Neural cell (in vitro differentiated cells): ENCODE results near the gene DSCAML1. TPM values are rescaled to one million over a fixed set of nuclear protein-coding genes. Genes with fewer than 3 reads are reported as not detected.
A peak's percentile ranks its signal among the peaks of the same experiment; 100 is the strongest.

ENCODE experiments used
- H2AFZ ChIP-seq: fragments of 200-600, 300-800 bp; sonication (generic), shearing (Covaris generic); 2 replicates; pipeline ENCODE4 v1.6.0; 2014; ENCODE audit warnings: low read depth, mild to moderate bottlenecking, antibody characterized with exemption, low read length, moderate library complexity
- H3F3A ChIP-seq: fragments of 200-600 bp; shearing (Covaris generic); 2 replicates; pipeline ENCODE4 v1.6.1; 2016; ENCODE audit warnings: mild to moderate bottlenecking, moderate library complexity, mixed read lengths, antibody characterized with exemption, low read length; ENCODE audit not compliant: insufficient read depth, poor library complexity, severe bottlenecking
- H3K27ac ChIP-seq: fragments of 200-600, 300-800 bp; sonication (generic), shearing (Covaris generic); 2 replicates; pipeline ENCODE4 v1.5.1; 2014; ENCODE audit warnings: mild to moderate bottlenecking, low read length, moderate library complexity
- H3K27me3 ChIP-seq: fragments of 300-800, 200-600 bp; sonication (generic), shearing (Covaris generic); 2 replicates; pipeline ENCODE4 v1.6.0; 2014; ENCODE audit warnings: mild to moderate bottlenecking, low read depth, low read length, moderate library complexity; ENCODE audit not compliant: insufficient read depth
- H3K36me3 ChIP-seq: fragments of 300-800, 200-600 bp; sonication (generic), shearing (Covaris generic); 2 replicates; pipeline ENCODE4 v1.5.1; 2014; ENCODE audit warnings: mild to moderate bottlenecking, antibody characterized with exemption, low read length, moderate library complexity; ENCODE audit not compliant: insufficient read depth
- H3K4me2 ChIP-seq: fragments of 300-800, 200-600 bp; sonication (generic), shearing (Covaris generic); 2 replicates; pipeline ENCODE4 v1.6.0; 2014; ENCODE audit warnings: mild to moderate bottlenecking, low read length
- H3K4me3 ChIP-seq: fragments of 300-800, 200-600 bp; sonication (generic), shearing (Covaris generic); 2 replicates; pipeline ENCODE4 v1.5.1; 2014; ENCODE audit warnings: mild to moderate bottlenecking, low read length, moderate library complexity
- H3K79me2 ChIP-seq: fragments of 200-600 bp; shearing (Covaris generic); replicated peaks from 2 replicates; pipeline ENCODE4 v1.6.0; 2014; ENCODE audit warnings: mild to moderate bottlenecking, low read length, moderate library complexity; ENCODE audit not compliant: insufficient read depth
- H3K9ac ChIP-seq: fragments of 300-800, 200-600 bp; sonication (generic), shearing (Covaris generic); 2 replicates; pipeline ENCODE4 v1.6.1; 2016; ENCODE audit warnings: mild to moderate bottlenecking, low read length, mixed read lengths
- H3K9me2 ChIP-seq: fragments of 200-600 bp; shearing (Covaris generic); 2 replicates; pipeline ENCODE4 v1.6.1; 2016; ENCODE audit warnings: mild to moderate bottlenecking, low read length, mixed read lengths; ENCODE audit not compliant: insufficient read depth
- H3K9me3 ChIP-seq: fragments of 200-600, 300-800 bp; sonication (generic), shearing (Covaris generic); 2 replicates; pipeline ENCODE4 v1.6.1; 2016; ENCODE audit warnings: mild to moderate bottlenecking, mixed run types, low read length, moderate library complexity, mixed read lengths
- H4K20me1 ChIP-seq: fragments of 200-600 bp; shearing (Covaris generic); 2 replicates; pipeline ENCODE4 v1.6.1; 2016; ENCODE audit warnings: mild to moderate bottlenecking, mixed run types; ENCODE audit not compliant: insufficient read depth
- CTCF ChIP-seq: fragments of 450-650 bp; IDR thresholded peaks from 2 replicates; pipeline ENCODE4 v1.5.1; 2014; ENCODE audit warnings: antibody characterized with exemption, mild to moderate bottlenecking, moderate library complexity; ENCODE audit not compliant: poor library complexity, severe bottlenecking
- EP300 ChIP-seq: fragments of 450-650 bp; conservative IDR thresholded peaks from 2 replicates; pipeline ENCODE4 v1.6.1; 2014; ENCODE audit warnings: antibody characterized with exemption, mild to moderate bottlenecking, moderate library complexity; ENCODE audit not compliant: poor library complexity, severe bottlenecking
- EZH2 ChIP-seq: fragments of 200-600, 300-800 bp; shearing (Covaris generic), sonication (generic); IDR thresholded peaks from 2 replicates; pipeline ENCODE4 v1.6.1; 2014; ENCODE audit warnings: antibody characterized with exemption, low read length, borderline replicate concordance, mild to moderate bottlenecking; ENCODE audit not compliant: insufficient read depth, poor library complexity, severe bottlenecking
- MXI1 ChIP-seq: fragments of 450-650 bp; conservative IDR thresholded peaks from 2 replicates; pipeline ENCODE4 v1.6.1; 2014; ENCODE audit warnings: antibody characterized with exemption, mild to moderate bottlenecking; ENCODE audit not compliant: poor library complexity, severe bottlenecking
- POLR2AphosphoS5 ChIP-seq: IDR thresholded peaks from 2 replicates; pipeline ENCODE4 v1.6.1; 2012
- RAD21 ChIP-seq: fragments of 450-650 bp; conservative IDR thresholded peaks from 2 replicates; pipeline ENCODE4 v1.6.1; 2014; ENCODE audit warnings: antibody characterized with exemption, mild to moderate bottlenecking, moderate library complexity
- REST ChIP-seq: IDR thresholded peaks from 2 replicates; pipeline ENCODE4 v1.6.1; 2012; ENCODE audit warnings: borderline replicate concordance
- SMC3 ChIP-seq: fragments of 450-650 bp; conservative IDR thresholded peaks from 2 replicates; pipeline ENCODE4 v1.6.1; 2014; ENCODE audit warnings: antibody characterized with exemption, mild to moderate bottlenecking, moderate library complexity; ENCODE audit not compliant: poor library complexity
- TAF1 ChIP-seq: IDR thresholded peaks from 2 replicates; pipeline ENCODE4 v1.6.1; 2012; ENCODE audit warnings: low read depth
- polyA plus RNA-seq: library from polyadenylated mRNA; depleted of rRNA; stranded (reverse); fragments of >200 nt; gene quantifications from 2 replicates; pipeline ENCODE4 v1.2.3, GENCODE V29; 2014

Gene DSCAML1
- polyA plus RNA-seq, 1 donor from 2014 or later = 1.3 TPM

- Histone ChIP-seq H3K79me2 (no peaks in the 10 kb centered on the region), H3K27ac (no peak overlapping the region), H2AFZ (no peak overlapping the region), H3K4me3 (no peak overlapping the region), H3K27me3 (no peaks in the 10 kb centered on the region), H3K4me2 (no peak overlapping the region), H3F3A (no peaks in the 10 kb centered on the region), H3K36me3 (no peaks in the 10 kb centered on the region), H3K9ac (no peak overlapping the region), H3K9me3 (no peaks in the 10 kb centered on the region), H3K9me2 (no peaks in the 10 kb centered on the region), H4K20me1 (no peaks in the 10 kb centered on the region)
- no peak for TF ChIP-seq CTCF
- no peak for TF ChIP-seq POLR2AphosphoS5
- no peak for TF ChIP-seq EZH2
- TF ChIP-seq MXI1 = no peak
- no peak for TF ChIP-seq TAF1
- no peak for TF ChIP-seq SMC3
- no peak for TF ChIP-seq RAD21
- no peak for TF ChIP-seq REST
- no peak for TF ChIP-seq EP300
Observed at GRCh38 chr11:117600234-117600783, 196.7 kb downstream of the DSCAML1 start.

- H3K4me2 ChIP-seq = no peak overlapping the region
- H3K9ac ChIP-seq = no peak overlapping the region
- H3K4me3 ChIP-seq = no peak overlapping the region
- no peak overlapping the region for H2AFZ ChIP-seq
- no peak overlapping the region for H3K27ac ChIP-seq
- TF ChIP-seq REST = peak; percentile 40
- no peak for TF ChIP-seq EP300
- no peak for TF ChIP-seq MXI1
- no peaks in the 10 kb centered on the region for H3K9me3 ChIP-seq
- no peaks in the 10 kb centered on the region for H3K36me3 ChIP-seq
- H3K9me2 ChIP-seq = no peaks in the 10 kb centered on the region
- H3F3A ChIP-seq = no peaks in the 10 kb centered on the region
- no peaks in the 10 kb centered on the region for H3K27me3 ChIP-seq
- no peaks in the 10 kb centered on the region for H3K79me2 ChIP-seq
- H4K20me1 ChIP-seq = no peaks in the 10 kb centered on the region
Observed at GRCh38 chr11:117597071-117597470, 199.9 kb downstream of the DSCAML1 start.
